ENCODE results near the gene SGSH.

Gene SGSH

DNA sequence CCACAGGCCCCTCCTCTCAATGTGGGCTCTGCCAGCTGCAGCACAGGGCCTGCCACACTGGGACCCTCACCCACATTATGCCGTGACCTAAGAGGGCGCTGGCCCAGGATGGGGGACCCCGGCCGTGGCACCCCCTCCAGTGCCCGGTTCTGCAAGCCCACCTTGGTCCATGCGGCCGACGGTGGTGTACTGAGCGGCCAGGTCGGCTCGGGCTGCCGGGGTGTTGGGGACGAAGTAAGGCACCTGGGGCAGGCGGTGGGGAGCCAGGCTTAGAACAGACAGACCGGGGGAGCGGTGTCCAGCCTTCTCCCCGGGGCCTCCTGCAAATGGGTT, 6.5 kb downstream of the SGSH start:
- CTCF ChIA-PET, result no interaction called here
- POLR2A ChIA-PET, result no interaction called here
- no peak for DNase-seq (ENCODE audit: low read depth, low spot score)
- no peak overlapping the region for H3K4me3 ChIP-seq (ENCODE audit: low read depth, low read length)
- TF ChIP-seq, protein P1, sequence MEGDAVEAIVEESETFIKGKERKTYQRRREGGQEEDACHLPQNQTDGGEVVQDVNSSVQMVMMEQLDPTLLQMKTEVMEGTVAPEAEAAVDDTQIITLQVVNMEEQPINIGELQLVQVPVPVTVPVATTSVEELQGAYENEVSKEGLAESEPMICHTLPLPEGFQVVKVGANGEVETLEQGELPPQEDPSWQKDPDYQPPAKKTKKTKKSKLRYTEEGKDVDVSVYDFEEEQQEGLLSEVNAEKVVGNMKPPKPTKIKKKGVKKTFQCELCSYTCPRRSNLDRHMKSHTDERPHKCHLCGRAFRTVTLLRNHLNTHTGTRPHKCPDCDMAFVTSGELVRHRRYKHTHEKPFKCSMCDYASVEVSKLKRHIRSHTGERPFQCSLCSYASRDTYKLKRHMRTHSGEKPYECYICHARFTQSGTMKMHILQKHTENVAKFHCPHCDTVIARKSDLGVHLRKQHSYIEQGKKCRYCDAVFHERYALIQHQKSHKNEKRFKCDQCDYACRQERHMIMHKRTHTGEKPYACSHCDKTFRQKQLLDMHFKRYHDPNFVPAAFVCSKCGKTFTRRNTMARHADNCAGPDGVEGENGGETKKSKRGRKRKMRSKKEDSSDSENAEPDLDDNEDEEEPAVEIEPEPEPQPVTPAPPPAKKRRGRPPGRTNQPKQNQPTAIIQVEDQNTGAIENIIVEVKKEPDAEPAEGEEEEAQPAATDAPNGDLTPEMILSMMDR (IDR thresholded peaks at IDR 0.05; ENCODE audit: insufficient read depth, low read length, missing control alignments), result no peak

DNA sequence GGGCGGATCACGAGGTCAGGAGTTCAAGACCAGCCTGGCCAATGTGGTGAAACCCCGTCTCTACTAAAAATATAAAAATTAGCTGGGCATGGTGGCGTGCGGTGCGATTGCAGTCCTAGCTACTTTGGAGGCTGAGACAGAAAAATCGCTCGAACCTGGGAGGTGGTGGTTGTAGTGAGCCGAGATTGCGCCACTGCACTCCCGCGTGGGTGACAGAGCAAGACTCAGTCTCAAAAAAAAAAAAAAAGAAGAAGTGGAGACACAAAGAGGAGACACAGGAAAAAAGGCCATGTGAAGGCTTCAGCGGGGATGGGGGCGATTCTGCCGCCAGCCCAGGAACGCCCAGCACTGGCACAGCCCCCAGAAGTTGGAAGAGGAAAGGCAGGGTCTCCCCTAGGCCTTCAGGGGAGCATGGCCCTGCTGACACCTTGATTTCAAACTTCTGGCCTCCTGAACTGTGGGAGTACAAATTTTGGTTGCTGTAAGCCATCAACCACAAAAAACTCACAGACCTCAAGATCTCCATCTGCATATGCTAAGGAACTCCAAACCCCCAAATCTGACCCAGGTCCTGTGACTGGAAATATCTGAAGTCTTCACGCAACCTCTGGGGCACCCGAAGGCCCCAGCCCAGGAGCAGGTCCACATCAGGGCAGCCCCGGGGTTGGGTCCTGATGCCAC, 7.0 kb downstream of the SGSH start:
- DNase-seq (ENCODE audit: low read depth, low spot score), result no peak
- ChIA-PET POLR2A (no interaction called here), CTCF (no interaction called here)
- no peak overlapping the region for H3K4me3 ChIP-seq (ENCODE audit: low read depth, low read length)
- TF ChIP-seq, protein P1 (IDR thresholded peaks at IDR 0.05; ENCODE audit: insufficient read depth, low read length, missing control alignments), result no peak

- ChIA-PET POLR2A (no interaction called here), CTCF (interaction anchor here (1.1 kb wide), 1 partner anchor 13 kb away, joined by 3 read pairs; no protein-coding TSS in a partner anchor)
- DNase-seq (ENCODE audit: low read depth, low spot score), result no peak
- no peak overlapping the region for H3K4me3 ChIP-seq (ENCODE audit: low read depth, low read length)
- TF ChIP-seq, protein P1 (IDR thresholded peaks at IDR 0.05; ENCODE audit: insufficient read depth, low read length, missing control alignments), result no peak
Observed at GRCh38 chr17:80212511-80212910, 7.6 kb downstream of the SGSH start.

DNA sequence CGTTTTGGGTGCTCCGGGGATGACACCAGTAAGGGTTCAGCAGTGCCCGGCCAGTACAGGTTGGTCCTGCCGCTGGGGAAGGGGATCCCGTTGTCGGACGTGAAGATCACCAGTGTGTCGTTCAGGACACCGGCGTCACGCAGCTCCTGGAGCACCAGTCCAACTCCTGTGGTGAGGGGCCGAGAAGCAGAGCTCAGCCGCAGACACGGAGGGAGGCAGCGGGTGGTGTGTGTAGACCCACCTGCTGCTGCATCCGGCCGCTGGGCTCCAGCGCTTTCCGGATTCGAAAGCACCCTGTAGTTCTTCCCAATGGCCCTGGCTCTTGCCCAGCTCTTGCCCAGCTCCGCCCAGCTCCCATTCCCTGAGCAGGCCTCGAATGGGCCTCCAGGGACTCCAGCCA, 8.0 kb downstream of the SGSH start:
- CTCF ChIA-PET, result interaction anchor here (1.1 kb wide), 1 partner anchor 13 kb away, joined by 3 read pairs; no protein-coding TSS in a partner anchor
- no peak for DNase-seq (ENCODE audit: low read depth, low spot score)
- H3K4me3 ChIP-seq (ENCODE audit: low read depth, low read length), result no peak overlapping the region
- POLR2A ChIA-PET, result no interaction called here
- TF ChIP-seq, protein P1 (IDR thresholded peaks at IDR 0.05; ENCODE audit: insufficient read depth, low read length, missing control alignments), result no peak

DNA sequence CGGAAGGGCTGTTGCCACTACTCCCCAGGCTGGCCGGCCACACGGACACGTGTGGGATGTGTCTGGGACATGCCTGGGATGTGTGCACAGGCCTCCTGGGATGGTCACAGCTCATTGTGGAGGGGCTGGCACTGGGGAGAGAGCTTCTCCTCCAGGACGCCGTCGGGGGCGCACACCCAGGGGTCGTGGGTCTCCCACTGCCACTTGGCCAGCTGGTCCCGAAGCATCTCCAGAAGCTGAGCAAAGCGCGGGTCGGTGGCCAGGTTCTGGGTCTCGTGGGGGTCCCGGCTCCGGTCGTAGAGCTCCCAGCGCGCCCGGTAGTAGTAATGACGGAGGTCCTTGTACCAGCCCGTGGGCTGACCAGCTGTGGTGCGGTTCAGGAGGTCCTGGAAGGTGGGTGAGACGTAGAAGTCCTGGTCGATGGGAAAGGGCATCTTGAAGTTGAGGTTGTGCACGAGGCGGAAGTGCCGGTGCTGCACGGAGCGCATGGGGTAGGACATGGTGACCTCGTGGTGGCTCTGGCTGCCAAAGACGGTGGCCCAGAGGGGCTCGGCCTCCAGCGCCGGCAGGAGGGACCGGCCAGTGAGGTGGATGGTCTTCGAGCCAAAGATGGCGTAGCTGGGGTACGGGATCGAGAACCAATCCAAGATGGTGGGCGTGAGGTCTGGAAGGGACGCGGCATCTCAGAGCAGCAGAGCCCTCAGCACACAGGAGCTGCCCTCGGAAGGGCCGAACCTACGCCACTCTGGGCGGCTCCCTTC, 9.6 kb downstream of the SGSH start:
- no peak overlapping the region for H3K4me3 ChIP-seq (ENCODE audit: low read depth, low read length)
- ChIA-PET POLR2A (no interaction called here), CTCF (interaction anchor here (0.7 kb wide), 1 partner anchor 15 kb away, joined by 3 read pairs; no protein-coding TSS in a partner anchor)
- DNase-seq (ENCODE audit: low read depth, low spot score), result no peak
- TF ChIP-seq, protein P1 (IDR thresholded peaks at IDR 0.05; ENCODE audit: insufficient read depth, low read length, missing control alignments), result no peak

GRCh38 chr17:80209765-80210164, 10.4 kb downstream of the SGSH start:
- no peak for DNase-seq (ENCODE audit: low read depth, low spot score)
- ChIA-PET POLR2A (no interaction called here), CTCF (interaction anchor here (0.7 kb wide), 1 partner anchor 14 kb away, joined by 3 read pairs; no protein-coding TSS in a partner anchor)
- H3K4me3 ChIP-seq (ENCODE audit: low read depth, low read length), result no peak overlapping the region
- TF ChIP-seq, protein P1 (IDR thresholded peaks at IDR 0.05; ENCODE audit: insufficient read depth, low read length, missing control alignments), result no peak

All from AG04449 (cell line).